Fibroblast of lung (primary cell): ENCODE results near the gene OR2H1. TPM values are rescaled to one million over a fixed set of nuclear protein-coding genes. Genes with fewer than 3 reads are reported as not detected.

Experiments used
- DNase-seq, 2 donors: peaks; one replicate each; pipeline versions ENCODE4 v3.0.0 to v3.0.0-alpha.2; 2010; ENCODE audit warnings: low read depth in 2 of 2
- H2AFZ ChIP-seq: 2 replicates; pipeline ENCODE4 v1.5.1; 2012; ENCODE audit warnings: low read length, control low read depth, inconsistent platforms
- H3K27ac ChIP-seq: 2 replicates; pipeline ENCODE4 v1.5.1; 2011; ENCODE audit warnings: low read length, control low read depth; ENCODE audit not compliant: insufficient read depth
- H3K27me3 ChIP-seq: 2 replicates; pipeline ENCODE4 v1.5.1; 2011; ENCODE audit warnings: mild to moderate bottlenecking, low read length; ENCODE audit not compliant: control insufficient read depth, insufficient read depth
- H3K36me3 ChIP-seq: 2 replicates; pipeline ENCODE4 v1.5.1; 2011; ENCODE audit warnings: low read length; ENCODE audit not compliant: control insufficient read depth, insufficient read depth
- H3K4me1 ChIP-seq: 2 replicates; pipeline ENCODE4 v1.5.1; 2011; ENCODE audit warnings: low read length; ENCODE audit not compliant: control insufficient read depth, insufficient read depth; ENCODE audit errors: extremely low read depth
- H3K4me2 ChIP-seq: 2 replicates; pipeline ENCODE4 v1.5.1; 2011; ENCODE audit warnings: low read length, control low read depth; ENCODE audit not compliant: insufficient read depth; ENCODE audit errors: extremely low read depth
- H3K4me3 ChIP-seq, 4 experiments: fragments of 200-600 bp in 1 of 4; sonication (generic) in 1 of 4; replicated peaks in 1 of 4; 2 replicates each; pipeline ENCODE4 v1.5.1; 2011 to 2016; ENCODE audit warnings: low read length in 4 of 4, low read depth in 3 of 4, mild to moderate bottlenecking in 3 of 4, control low read depth in 2 of 4, inconsistent platforms in 1 of 4, mixed read lengths in 1 of 4; ENCODE audit not compliant: insufficient read depth in 1 of 4; ENCODE audit errors: control extremely low read depth in 1 of 4
- H3K79me2 ChIP-seq: 2 replicates; pipeline ENCODE4 v1.5.1; 2012; ENCODE audit warnings: mild to moderate bottlenecking, low read length, inconsistent platforms; ENCODE audit not compliant: control insufficient read depth, insufficient read depth
- H3K9ac ChIP-seq: 2 replicates; pipeline ENCODE4 v1.5.1; 2011; ENCODE audit warnings: mild to moderate bottlenecking, low read length, control low read depth; ENCODE audit not compliant: insufficient read depth
- H3K9me3 ChIP-seq: 2 replicates; pipeline ENCODE4 v1.5.1; 2012; ENCODE audit warnings: low read depth, low read length; ENCODE audit not compliant: control insufficient read depth, insufficient read depth
- H4K20me1 ChIP-seq: 2 replicates; pipeline ENCODE4 v1.5.1; 2011; ENCODE audit warnings: low read length; ENCODE audit not compliant: control insufficient read depth, insufficient read depth; ENCODE audit errors: extremely low read depth
- EZH2 ChIP-seq: IDR thresholded peaks from 2 replicates; pipeline ENCODE4 v1.5.1; 2012; ENCODE audit warnings: low read length, control low read depth, mild to moderate bottlenecking; ENCODE audit errors: missing control alignments
- polyA plus RNA-seq, 2 donors: library from polyadenylated mRNA; depleted of rRNA in 1 of 2; stranded (reverse) in 1 of 2; unstranded in 1 of 2; fragments of >200 nt; gene quantifications; 2 replicates each; pipeline ENCODE4 v1.2.1, GENCODE V29; 2011 to 2012; ENCODE audit warnings: missing spikeins in 1 of 2
- total RNA-seq: library from RNA; depleted of rRNA; stranded (reverse); fragments of >200 nt; gene quantifications from 2 replicates; pipeline ENCODE4 v1.2.1, GENCODE V29; 2014
- TF ChIP-seq, protein P1 (sequence below), 2 donors: IDR thresholded peaks in 1 of 2; conservative IDR thresholded peaks in 1 of 2; 1 replicate in 1 of 2; 2 replicates in 1 of 2; pipeline ENCODE4 v1.5.1; 2011 to 2012; ENCODE audit warnings: low read length in 2 of 2, control low read depth in 1 of 2, inconsistent platforms in 1 of 2, low read depth in 1 of 2, mild to moderate bottlenecking in 1 of 2

Gene OR2H1
- total and polyA plus RNA-seq, 2 donors (not counting 1 experiment from before 2014, with no cell fraction given): not detected

GRCh38 chr6:29474996-29475395 is 18.0 kb downstream of the OR2H1 start:
- H3K4me2 ChIP-seq: no peak overlapping the region
- H3K9me3 ChIP-seq: no peaks in the 10 kb centered on the region
- no peaks in the 10 kb centered on the region for H3K27me3 ChIP-seq
- no peaks in the 10 kb centered on the region for H3K36me3 ChIP-seq
- no peaks in the 10 kb centered on the region for H3K79me2 ChIP-seq
- TF ChIP-seq, protein P1, sequence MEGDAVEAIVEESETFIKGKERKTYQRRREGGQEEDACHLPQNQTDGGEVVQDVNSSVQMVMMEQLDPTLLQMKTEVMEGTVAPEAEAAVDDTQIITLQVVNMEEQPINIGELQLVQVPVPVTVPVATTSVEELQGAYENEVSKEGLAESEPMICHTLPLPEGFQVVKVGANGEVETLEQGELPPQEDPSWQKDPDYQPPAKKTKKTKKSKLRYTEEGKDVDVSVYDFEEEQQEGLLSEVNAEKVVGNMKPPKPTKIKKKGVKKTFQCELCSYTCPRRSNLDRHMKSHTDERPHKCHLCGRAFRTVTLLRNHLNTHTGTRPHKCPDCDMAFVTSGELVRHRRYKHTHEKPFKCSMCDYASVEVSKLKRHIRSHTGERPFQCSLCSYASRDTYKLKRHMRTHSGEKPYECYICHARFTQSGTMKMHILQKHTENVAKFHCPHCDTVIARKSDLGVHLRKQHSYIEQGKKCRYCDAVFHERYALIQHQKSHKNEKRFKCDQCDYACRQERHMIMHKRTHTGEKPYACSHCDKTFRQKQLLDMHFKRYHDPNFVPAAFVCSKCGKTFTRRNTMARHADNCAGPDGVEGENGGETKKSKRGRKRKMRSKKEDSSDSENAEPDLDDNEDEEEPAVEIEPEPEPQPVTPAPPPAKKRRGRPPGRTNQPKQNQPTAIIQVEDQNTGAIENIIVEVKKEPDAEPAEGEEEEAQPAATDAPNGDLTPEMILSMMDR (conservative IDR thresholded peaks at IDR 0.05 in 1 of 2, IDR thresholded peaks at IDR 0.05 in 1 of 2; ENCODE audit: low read depth in 1 of 2, low read length in 2 of 2): no peak
- TF ChIP-seq EZH2: no peak
- no peak for DNase-seq
- H3K27ac ChIP-seq: no peak overlapping the region
- H3K4me1 ChIP-seq: no peaks in the 10 kb centered on the region
- no peak overlapping the region for H3K4me3 ChIP-seq
- no peak overlapping the region for H2AFZ ChIP-seq
- H4K20me1 ChIP-seq: no peaks in the 10 kb centered on the region
- no peak overlapping the region for H3K9ac ChIP-seq

DNA sequence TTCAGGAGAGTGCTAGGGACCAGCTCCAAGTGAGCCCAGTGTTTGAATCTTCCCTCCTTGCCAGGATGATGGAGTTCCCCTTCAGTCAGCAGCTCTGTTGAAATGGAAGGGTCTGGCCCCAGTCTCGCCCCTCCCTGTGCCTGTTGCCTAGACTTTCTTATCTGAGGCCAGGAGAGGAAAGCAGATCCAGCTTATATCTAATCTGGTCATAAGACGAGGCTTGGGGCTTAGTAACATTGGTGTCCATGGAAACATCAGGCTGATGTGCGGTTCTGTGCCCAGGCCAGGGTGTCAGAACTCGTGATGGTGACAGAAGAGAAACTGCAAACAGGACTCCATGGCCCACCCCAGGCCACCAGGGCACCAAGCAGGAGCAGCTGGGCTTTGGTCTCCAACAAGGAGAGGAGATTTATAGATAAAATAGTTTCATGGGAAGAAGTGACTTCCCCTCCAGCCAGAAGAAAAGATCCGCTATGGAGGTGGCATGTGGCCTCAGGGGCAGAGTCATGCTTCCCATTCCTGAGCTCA is 21.0 kb downstream of the OR2H1 start:
- no peak for DNase-seq
- Histone ChIP-seq H3K27ac (no peak overlapping the region), H3K36me3 (no peaks in the 10 kb centered on the region), H3K4me2 (no peak overlapping the region), H3K27me3 (no peaks in the 10 kb centered on the region), H3K9me3 (no peaks in the 10 kb centered on the region), H3K9ac (no peak overlapping the region), H3K79me2 (no peaks in the 10 kb centered on the region), H2AFZ (no peak overlapping the region), H3K4me3 (no peak overlapping the region), H4K20me1 (no peaks in the 10 kb centered on the region), H3K4me1 (no peaks in the 10 kb centered on the region)
- no peak for TF ChIP-seq EZH2
- TF ChIP-seq, protein P1 (conservative IDR thresholded peaks at IDR 0.05 in 1 of 2, IDR thresholded peaks at IDR 0.05 in 1 of 2; ENCODE audit: low read depth in 1 of 2, low read length in 2 of 2): no peak

- Histone ChIP-seq H3K4me2 (no peak overlapping the region), H3K27me3 (no peaks in the 10 kb centered on the region), H3K79me2 (no peaks in the 10 kb centered on the region), H3K36me3 (no peaks in the 10 kb centered on the region), H3K9me3 (no peaks in the 10 kb centered on the region), H3K4me3 (no peak overlapping the region), H4K20me1 (no peaks in the 10 kb centered on the region), H2AFZ (no peak overlapping the region), H3K4me1 (no peaks in the 10 kb centered on the region), H3K27ac (no peak overlapping the region), H3K9ac (no peak overlapping the region)
- no peak for TF ChIP-seq EZH2
- TF ChIP-seq, protein P1 (conservative IDR thresholded peaks at IDR 0.05 in 1 of 2, IDR thresholded peaks at IDR 0.05 in 1 of 2; ENCODE audit: low read depth in 1 of 2, low read length in 2 of 2): no peak
- DNase-seq: no peak
Measured at GRCh38 chr6:29478740-29479139, 21.8 kb downstream of the OR2H1 start.
